H9 (cell line): Measurements from ENCODE around the gene ABHD17B. TPM values are rescaled to one million over a fixed set of nuclear protein-coding genes. Genes with fewer than 3 reads are reported as not detected.

ENCODE experiments used
- DNase-seq: peaks from one replicate; pipeline ENCODE4 v3.0.0-alpha.2; 2017
- H2AFZ ChIP-seq: one replicate; pipeline ENCODE4 v1.6.1; 2013; ENCODE audit warnings: mild to moderate bottlenecking, low read length, control low read depth, moderate library complexity
- H2AK5ac ChIP-seq: 2 replicates; pipeline ENCODE4 v1.6.1; 2013; ENCODE audit warnings: low read length, control low read depth, mixed read lengths; ENCODE audit not compliant: insufficient read length
- H2BK120ac ChIP-seq: one replicate; pipeline ENCODE4 v1.6.1; 2013; ENCODE audit warnings: low read depth, mild to moderate bottlenecking, low read length, control low read depth, inconsistent platforms; ENCODE audit not compliant: poor library complexity, severe bottlenecking
- H2BK12ac ChIP-seq: 2 replicates; pipeline ENCODE4 v1.6.1; 2013; ENCODE audit warnings: low read length, control low read depth, mixed read lengths, low read depth; ENCODE audit not compliant: insufficient read length
- H2BK15ac ChIP-seq: 2 replicates; pipeline ENCODE4 v1.6.1; 2013; ENCODE audit warnings: low read depth, low read length, control low read depth
- H2BK20ac ChIP-seq: one replicate; pipeline ENCODE4 v1.6.1; 2013; ENCODE audit warnings: low read depth, mild to moderate bottlenecking, low read length, control low read depth, inconsistent platforms; ENCODE audit not compliant: poor library complexity, severe bottlenecking
- H2BK5ac ChIP-seq: 2 replicates; pipeline ENCODE4 v1.6.1; 2013; ENCODE audit warnings: low read length, control low read depth, mixed read lengths; ENCODE audit not compliant: insufficient read length
- H3K14ac ChIP-seq: 2 replicates; pipeline ENCODE4 v1.6.1; 2013; ENCODE audit warnings: low read length, control low read depth; ENCODE audit not compliant: insufficient read depth
- H3K18ac ChIP-seq: 2 replicates; pipeline ENCODE4 v1.6.1; 2013; ENCODE audit warnings: low read depth, mild to moderate bottlenecking, mixed read lengths, low read length, control low read depth; ENCODE audit not compliant: insufficient read length
- H3K23ac ChIP-seq: 2 replicates; pipeline ENCODE4 v1.6.1; 2013; ENCODE audit warnings: low read length, control low read depth, mixed read lengths, low read depth; ENCODE audit not compliant: insufficient read length
- H3K23me2 ChIP-seq: 2 replicates; pipeline ENCODE4 v1.6.1; 2013; ENCODE audit warnings: low read depth, mild to moderate bottlenecking, mixed read lengths, low read length, control low read depth; ENCODE audit not compliant: insufficient read length, poor library complexity, severe bottlenecking
- H3K27ac ChIP-seq: 2 replicates; pipeline ENCODE4 v1.5.1; 2013; ENCODE audit warnings: low read length, control low read depth, mixed read lengths, low read depth; ENCODE audit not compliant: insufficient read length
- H3K27me3 ChIP-seq: 2 replicates; pipeline ENCODE4 v1.6.1; 2013; ENCODE audit warnings: low read length, control low read depth, inconsistent platforms; ENCODE audit not compliant: insufficient read depth
- H3K4ac ChIP-seq: 2 replicates; pipeline ENCODE4 v1.6.1; 2013; ENCODE audit warnings: low read depth, mild to moderate bottlenecking, control low read depth, inconsistent platforms, low read length, moderate library complexity
- H3K4me1 ChIP-seq: 2 replicates; pipeline ENCODE4 v1.6.1; 2013; ENCODE audit warnings: low read length, control low read depth, inconsistent platforms; ENCODE audit not compliant: insufficient read depth
- H3K4me2 ChIP-seq: 2 replicates; pipeline ENCODE4 v1.6.1; 2013; ENCODE audit warnings: low read length, control low read depth, mixed read lengths; ENCODE audit not compliant: insufficient read length, insufficient read depth
- H3K56ac ChIP-seq: 2 replicates; pipeline ENCODE4 v1.6.1; 2013; ENCODE audit warnings: low read depth, mild to moderate bottlenecking, mixed read lengths, low read length, control low read depth; ENCODE audit not compliant: insufficient read length
- H3K79me1 ChIP-seq: 2 replicates; pipeline ENCODE4 v1.6.1; 2013; ENCODE audit warnings: low read depth, mild to moderate bottlenecking, moderate library complexity, low read length, control low read depth, inconsistent platforms; ENCODE audit not compliant: insufficient read depth, poor library complexity, severe bottlenecking
- H3K79me2 ChIP-seq: 2 replicates; pipeline ENCODE4 v1.6.1; 2013; ENCODE audit warnings: low read length, control low read depth, inconsistent platforms; ENCODE audit not compliant: insufficient read depth
- H3K9ac ChIP-seq: 2 replicates; pipeline ENCODE4 v1.6.1; 2013; ENCODE audit warnings: low read length, control low read depth, mixed read lengths; ENCODE audit not compliant: insufficient read length; ENCODE audit errors: extremely low read depth
- H3K9me3 ChIP-seq: one replicate; pipeline ENCODE4 v1.6.1; 2013; ENCODE audit warnings: low read depth, low read length, inconsistent platforms; ENCODE audit not compliant: control insufficient read depth
- H3T11ph ChIP-seq: one replicate; pipeline ENCODE4 v1.6.1; 2013; ENCODE audit warnings: mild to moderate bottlenecking, low read length, control low read depth, inconsistent platforms
- H4K20me1 ChIP-seq: one replicate; pipeline ENCODE4 v1.6.1; 2013; ENCODE audit not compliant: control insufficient read depth, insufficient read length, insufficient read depth
- H4K5ac ChIP-seq: 2 replicates; pipeline ENCODE4 v1.6.1; 2013; ENCODE audit warnings: low read depth, mild to moderate bottlenecking, mixed read lengths, low read length, control low read depth; ENCODE audit not compliant: insufficient read length
- H4K8ac ChIP-seq: replicated peaks from 2 replicates; pipeline ENCODE4 v1.6.1; 2013; ENCODE audit warnings: low read length, control low read depth, mixed read lengths, low read depth; ENCODE audit not compliant: insufficient read length
- H4K91ac ChIP-seq: 2 replicates; pipeline ENCODE4 v1.6.1; 2013; ENCODE audit warnings: low read depth, mild to moderate bottlenecking, moderate library complexity, mixed read lengths, low read length, control low read depth; ENCODE audit not compliant: insufficient read length
- H3K27ac Mint-ChIP-seq, 3 experiments: 2 replicates in 2 of 3; 3 replicates in 1 of 3; pipeline ENCODE4 v1.8.0; 2020 to 2021; ENCODE audit warnings: mixed read lengths in 3 of 3, mild to moderate bottlenecking in 1 of 3, moderate library complexity in 1 of 3
- H3K27me3 Mint-ChIP-seq: 2 replicates; pipeline ENCODE4 v1.8.0; 2021; ENCODE audit warnings: low read depth, mild to moderate bottlenecking, moderate library complexity, mixed read lengths
- H3K36me3 Mint-ChIP-seq, 3 experiments: 2 replicates in 2 of 3; 3 replicates in 1 of 3; pipeline ENCODE4 v1.8.0; 2020 to 2021; ENCODE audit warnings: low read depth in 3 of 3, mixed read lengths in 3 of 3; ENCODE audit not compliant: insufficient read depth in 1 of 3
- H3K4me1 Mint-ChIP-seq, 2 experiments: 2 replicates each; pipeline ENCODE4 v1.8.0; 2020; ENCODE audit warnings: mixed read lengths in 2 of 2
- H3K4me3 Mint-ChIP-seq, 2 experiments: 2 replicates in 1 of 2; 3 replicates in 1 of 2; pipeline ENCODE4 v1.8.0; 2020 to 2021; ENCODE audit warnings: mild to moderate bottlenecking in 2 of 2, mixed read lengths in 2 of 2, moderate library complexity in 1 of 2
- H3K9me3 Mint-ChIP-seq, 2 experiments: 2 replicates in 1 of 2; 3 replicates in 1 of 2; pipeline ENCODE4 v1.8.0; 2020; ENCODE audit warnings: mild to moderate bottlenecking in 2 of 2, mixed read lengths in 2 of 2, moderate library complexity in 1 of 2
- WGBS: extraction: QIAGEN DNeasy Blood & Tissue Kit; methylation state at CpG from one replicate; pipeline ENCODE4 v1.1.7; 2013; ENCODE audit warnings: missing lambda C conversion rate, low lambda C conversion rate, mixed read lengths; ENCODE audit not compliant: insufficient read length; ENCODE audit errors: extremely low coverage; 5-methylcytosine and 5-hydroxymethylcytosine counted together
- total RNA-seq: library from RNA; stranded (reverse); gene quantifications from 2 replicates; pipeline ENCODE4 v1.2.1, GENCODE V29; 2021
- TF ChIP-seq, protein P1 (sequence below): fragments of 200-600 bp; sonication (generic); conservative IDR thresholded peaks from 3 replicates; pipeline ENCODE4 v1.8.0; 2021; ENCODE audit warnings: antibody characterized with exemption, mild to moderate bottlenecking

ABHD17B gene
- total RNA-seq, 1 experiment from 2014 or later: 67.6 TPM

DNA sequence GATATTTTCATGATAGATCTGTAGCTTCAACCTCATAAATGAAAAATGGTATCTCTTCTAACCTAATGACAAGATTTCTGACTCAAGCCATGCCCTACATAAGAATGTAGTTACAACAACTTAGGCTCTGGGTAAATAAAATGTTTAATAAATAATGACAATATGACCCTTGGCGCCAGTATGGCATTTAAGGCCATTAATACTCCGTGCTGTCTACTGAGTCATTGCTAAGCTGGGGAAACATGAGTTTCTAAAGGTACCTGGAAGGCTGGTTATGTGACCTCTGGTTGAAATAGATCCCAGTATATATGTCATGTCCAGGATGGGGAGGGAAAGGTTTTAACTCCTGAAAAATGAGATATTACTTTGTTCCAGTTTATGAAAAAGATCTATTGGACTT is 84.7 kb downstream of the ABHD17B start:
- Histone ChIP-seq H3K14ac (no peak overlapping the region), H3K9me3 (no peaks in the 10 kb centered on the region), H3K4ac (no peak overlapping the region), H2BK15ac (no peak overlapping the region), H2AFZ (no peak overlapping the region), H3K56ac (no peak overlapping the region), H2BK20ac (no peak overlapping the region), H2AK5ac (no peak overlapping the region), H3K27ac (no peak overlapping the region), H3T11ph (no peak overlapping the region), H4K91ac (no peak overlapping the region), H4K8ac (no peak overlapping the region), H4K20me1 (no peaks in the 10 kb centered on the region), H3K23ac (no peak overlapping the region), H3K4me2 (no peak overlapping the region), H2BK120ac (no peak overlapping the region), H3K79me1 (no peaks in the 10 kb centered on the region), H4K5ac (no peak overlapping the region), H3K23me2 (no peaks in the 10 kb centered on the region), H3K9ac (no peak overlapping the region), H3K27me3 (no peaks in the 10 kb centered on the region), H3K79me2 (no peaks in the 10 kb centered on the region), H2BK5ac (no peak overlapping the region), H3K18ac (no peak overlapping the region), H3K4me1 (no peaks in the 10 kb centered on the region), H2BK12ac (no peak overlapping the region)
- H3K9me3 Mint-ChIP-seq: no peaks in the 10 kb centered on the region
- H3K4me3 Mint-ChIP-seq: no peak overlapping the region
- no peaks in the 10 kb centered on the region for H3K27me3 Mint-ChIP-seq
- no peaks in the 10 kb centered on the region for H3K36me3 Mint-ChIP-seq
- WGBS: no CpG with 5 or more reads among the region's 2 CpGs
- no peak for DNase-seq
- H3K4me1 Mint-ChIP-seq: peaks cover 26 to 29% of the 10 kb centered on the region in 2 experiments
- TF ChIP-seq, protein P1, sequence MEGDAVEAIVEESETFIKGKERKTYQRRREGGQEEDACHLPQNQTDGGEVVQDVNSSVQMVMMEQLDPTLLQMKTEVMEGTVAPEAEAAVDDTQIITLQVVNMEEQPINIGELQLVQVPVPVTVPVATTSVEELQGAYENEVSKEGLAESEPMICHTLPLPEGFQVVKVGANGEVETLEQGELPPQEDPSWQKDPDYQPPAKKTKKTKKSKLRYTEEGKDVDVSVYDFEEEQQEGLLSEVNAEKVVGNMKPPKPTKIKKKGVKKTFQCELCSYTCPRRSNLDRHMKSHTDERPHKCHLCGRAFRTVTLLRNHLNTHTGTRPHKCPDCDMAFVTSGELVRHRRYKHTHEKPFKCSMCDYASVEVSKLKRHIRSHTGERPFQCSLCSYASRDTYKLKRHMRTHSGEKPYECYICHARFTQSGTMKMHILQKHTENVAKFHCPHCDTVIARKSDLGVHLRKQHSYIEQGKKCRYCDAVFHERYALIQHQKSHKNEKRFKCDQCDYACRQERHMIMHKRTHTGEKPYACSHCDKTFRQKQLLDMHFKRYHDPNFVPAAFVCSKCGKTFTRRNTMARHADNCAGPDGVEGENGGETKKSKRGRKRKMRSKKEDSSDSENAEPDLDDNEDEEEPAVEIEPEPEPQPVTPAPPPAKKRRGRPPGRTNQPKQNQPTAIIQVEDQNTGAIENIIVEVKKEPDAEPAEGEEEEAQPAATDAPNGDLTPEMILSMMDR: no peak
- H3K27ac Mint-ChIP-seq: no peak overlapping the region
